Raji (cell line): ENCODE measurements around the gene MADD.

ENCODE experiments used
- POLR2A ChIP-seq: IDR thresholded peaks from 2 replicates; pipeline ENCODE4 v1.6.1; 2011; ENCODE audit warnings: low read depth, low read length, control low read depth; ENCODE audit not compliant: insufficient read depth

The MADD gene

DNA sequence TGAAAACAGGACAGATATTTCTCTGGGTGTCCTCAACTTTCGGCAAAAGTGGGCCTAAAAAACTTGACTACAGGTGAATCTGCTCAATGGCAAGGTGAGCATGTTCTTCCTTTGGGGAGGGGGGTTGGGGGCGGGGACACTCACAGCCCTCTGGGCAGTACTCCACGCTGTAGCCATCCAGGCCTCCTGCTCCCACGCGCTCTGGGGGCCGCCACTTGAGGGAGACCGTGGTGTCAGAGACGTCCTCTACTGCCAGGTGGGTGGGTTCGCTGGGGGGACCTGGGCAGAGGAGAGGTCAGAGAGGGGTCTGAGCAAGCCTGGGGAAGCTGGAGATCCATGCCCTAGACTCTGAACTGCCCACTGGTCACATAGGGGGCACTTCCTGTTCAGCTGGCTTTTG lies 65.8 kb downstream of the MADD start:
- TF ChIP-seq POLR2A, result no peak

- no peak for TF ChIP-seq POLR2A
Observed at GRCh38 chr11:47336595-47336994, 66.7 kb downstream of the MADD start.

GRCh38 chr11:47337229-47337924 lies 67.4 kb downstream of the MADD start:
- TF ChIP-seq POLR2A, result no peak

- no peak for TF ChIP-seq POLR2A
Observed at GRCh38 chr11:47338396-47339241, 68.7 kb downstream of the MADD start.

DNA sequence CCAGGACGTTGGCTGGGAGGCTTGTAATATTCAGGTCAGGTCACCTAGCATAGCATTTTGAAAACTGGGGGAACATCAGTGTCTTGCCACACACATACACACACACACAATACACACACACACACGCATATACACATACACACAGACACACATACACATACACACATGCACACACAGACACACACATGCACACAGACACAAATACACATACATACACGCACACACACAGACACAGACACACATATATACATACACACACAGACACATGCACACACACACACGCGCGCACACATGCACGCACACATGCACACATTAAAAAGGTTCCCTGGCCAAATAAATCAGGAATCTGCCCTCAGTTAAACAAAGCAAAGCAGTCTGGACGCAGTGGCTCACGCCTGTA lies 70.1 kb downstream of the MADD start:
- no peak for TF ChIP-seq POLR2A

GRCh38 chr11:47340980-47341775 lies 71.2 kb downstream of the MADD start:
- no peak for TF ChIP-seq POLR2A

- no peak for TF ChIP-seq POLR2A
Observed at GRCh38 chr11:47342036-47342803, 72.3 kb downstream of the MADD start.

GRCh38 chr11:47342854-47343253 lies 72.9 kb downstream of the MADD start:
- TF ChIP-seq POLR2A, result no peak

GRCh38 chr11:47345890-47346563 lies 76.1 kb downstream of the MADD start:
- TF ChIP-seq POLR2A, result no peak

- no peak for TF ChIP-seq POLR2A
Observed at GRCh38 chr11:47347137-47347536, 77.2 kb downstream of the MADD start.

DNA sequence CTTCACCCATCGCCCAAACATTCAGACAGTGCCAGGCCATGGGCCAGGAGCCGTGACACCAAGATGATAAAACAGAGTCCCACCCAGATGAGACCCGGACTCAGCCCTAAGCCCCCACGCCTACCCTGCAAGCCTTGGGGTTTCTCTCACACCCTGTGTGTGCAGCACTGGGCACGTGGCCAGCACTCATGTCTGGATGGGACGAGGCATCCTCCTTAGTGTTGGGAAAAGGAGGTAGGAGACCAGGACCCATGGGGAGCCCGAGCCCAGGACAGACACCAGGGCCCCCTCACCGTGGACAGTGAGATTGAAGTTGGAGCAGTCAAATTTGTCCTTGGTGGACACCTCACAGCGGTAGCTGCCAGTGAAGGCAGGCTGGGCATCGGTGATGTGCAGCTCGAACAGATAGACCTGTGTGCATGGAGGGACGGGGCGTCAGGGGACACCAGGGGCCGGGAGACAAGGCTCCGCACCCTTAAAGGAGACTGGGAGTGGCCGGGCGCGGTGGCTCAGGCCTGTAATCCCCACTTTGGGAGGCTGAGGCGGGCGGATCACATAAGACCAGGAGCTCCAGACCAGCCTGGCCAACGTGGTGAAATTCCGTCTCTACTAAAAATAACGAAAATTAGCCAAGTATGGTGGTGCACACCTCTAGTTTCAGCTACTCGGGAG lies 78.3 kb downstream of the MADD start:
- TF ChIP-seq POLR2A, result no peak

GRCh38 chr11:47348859-47349258 lies 78.9 kb downstream of the MADD start:
- no peak for TF ChIP-seq POLR2A

- no peak for TF ChIP-seq POLR2A
Observed at GRCh38 chr11:47349521-47350095, 79.7 kb downstream of the MADD start.
